GM21737 (cell line): ENCODE results near the gene RASEF.

Source experiments
- ATAC-seq: cut with Tn5 transposase; IDR thresholded peaks from one replicate; pipeline ENCODE4 v1.9.1; 2021; ENCODE audit warnings: mild to moderate bottlenecking, moderate library complexity; ENCODE audit not compliant: unreplicated experiment

The RASEF gene

GRCh38 chr9:83015897-83016296 lies 47.0 kb downstream of the RASEF start:
- no peak for ATAC-seq

DNA sequence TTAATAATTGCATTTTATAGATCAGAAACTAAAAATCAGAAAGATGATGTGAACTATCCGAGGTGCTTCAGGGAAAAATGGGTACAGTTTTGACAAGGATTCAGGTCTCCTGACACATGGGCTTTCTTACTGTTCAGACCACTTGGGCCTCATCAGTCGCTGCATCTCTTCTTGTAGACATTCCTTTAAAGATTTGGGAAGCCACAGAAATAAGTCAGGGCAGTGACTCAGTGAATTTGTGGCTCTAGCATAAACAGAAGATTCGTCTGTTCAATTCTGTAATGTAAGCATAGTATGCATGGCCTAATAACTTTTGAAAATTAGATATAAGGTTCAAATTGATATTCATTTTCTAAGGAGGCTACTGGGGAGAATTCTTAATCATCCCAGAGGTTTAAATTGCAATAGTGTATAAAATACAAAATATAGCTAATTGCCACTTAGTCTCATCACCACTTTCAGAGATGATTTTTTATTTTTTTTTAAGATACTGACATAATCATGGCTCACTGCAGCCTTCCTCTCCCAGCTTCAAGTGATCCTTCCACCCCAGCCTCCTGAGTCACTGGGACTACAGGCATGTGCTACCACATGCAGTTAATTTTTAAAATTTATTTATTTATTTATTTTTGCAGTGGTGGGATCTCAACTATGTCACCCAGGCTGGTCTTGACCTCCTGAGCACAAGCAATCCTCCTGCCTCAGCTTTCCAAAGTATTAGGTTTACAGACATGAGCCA lies 48.9 kb downstream of the RASEF start:
- no peak for ATAC-seq

DNA sequence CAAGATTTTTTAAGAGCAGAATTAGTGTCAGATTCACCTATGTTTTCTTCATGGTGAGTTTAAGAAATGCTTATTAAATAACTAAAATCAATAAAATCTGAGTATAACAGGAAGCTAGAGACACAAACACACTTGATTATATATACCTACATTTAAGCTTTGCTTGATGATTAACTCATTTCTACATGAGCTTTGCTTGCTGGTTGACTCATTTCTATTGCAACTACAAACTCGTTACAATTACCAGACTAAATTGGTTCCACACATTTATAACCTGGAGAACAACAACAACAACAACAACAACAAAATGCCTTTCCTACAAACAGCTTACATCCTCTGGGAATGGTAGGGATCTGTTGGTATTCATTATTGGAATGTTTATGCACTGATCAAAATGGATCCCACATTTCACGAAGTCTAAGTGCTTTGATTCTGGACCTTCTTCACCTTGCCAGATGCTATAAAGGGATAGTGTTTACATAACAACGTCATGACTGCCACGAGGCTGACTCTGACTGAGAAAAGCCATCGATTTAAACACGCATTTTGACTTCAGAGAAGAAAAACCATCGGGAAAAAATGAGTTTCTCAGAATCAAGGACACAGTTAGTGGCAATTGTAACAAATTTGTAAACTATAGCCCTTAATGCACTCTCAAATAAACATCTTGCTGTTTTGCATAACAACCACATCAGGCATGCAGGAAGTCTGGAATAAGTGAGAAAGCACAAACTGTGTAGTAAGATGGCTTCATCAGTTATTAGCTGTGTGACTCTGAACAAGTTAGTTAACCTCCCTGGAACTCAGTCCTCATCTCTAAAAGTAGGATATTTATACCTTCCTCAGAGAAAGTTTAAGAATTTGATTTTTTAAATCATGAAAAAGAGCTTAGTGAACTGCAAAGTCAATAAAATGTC lies 49.8 kb downstream of the RASEF start:
- no peak for ATAC-seq

- ATAC-seq, result no peak
Measured at GRCh38 chr9:83012168-83012921, 50.6 kb downstream of the RASEF start.

DNA sequence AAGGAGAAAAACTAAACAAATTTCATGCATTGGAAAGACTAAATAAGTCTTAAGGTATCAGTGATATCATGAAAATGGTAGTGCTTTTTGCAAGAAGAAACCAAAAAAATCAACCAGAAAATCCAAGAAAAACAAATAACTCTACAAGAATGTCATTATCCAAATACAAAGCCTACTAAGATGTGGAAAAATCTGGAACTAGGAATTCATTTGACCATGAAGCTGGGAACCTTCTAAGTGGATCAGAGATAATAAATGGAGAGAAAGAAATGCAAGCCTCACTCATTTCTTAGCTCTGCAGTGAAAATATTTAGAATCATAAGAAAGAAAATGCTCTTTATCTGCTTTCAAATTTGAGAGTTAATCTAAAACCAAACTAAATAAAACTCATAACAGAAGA lies 51.3 kb downstream of the RASEF start:
- ATAC-seq, result no peak

DNA sequence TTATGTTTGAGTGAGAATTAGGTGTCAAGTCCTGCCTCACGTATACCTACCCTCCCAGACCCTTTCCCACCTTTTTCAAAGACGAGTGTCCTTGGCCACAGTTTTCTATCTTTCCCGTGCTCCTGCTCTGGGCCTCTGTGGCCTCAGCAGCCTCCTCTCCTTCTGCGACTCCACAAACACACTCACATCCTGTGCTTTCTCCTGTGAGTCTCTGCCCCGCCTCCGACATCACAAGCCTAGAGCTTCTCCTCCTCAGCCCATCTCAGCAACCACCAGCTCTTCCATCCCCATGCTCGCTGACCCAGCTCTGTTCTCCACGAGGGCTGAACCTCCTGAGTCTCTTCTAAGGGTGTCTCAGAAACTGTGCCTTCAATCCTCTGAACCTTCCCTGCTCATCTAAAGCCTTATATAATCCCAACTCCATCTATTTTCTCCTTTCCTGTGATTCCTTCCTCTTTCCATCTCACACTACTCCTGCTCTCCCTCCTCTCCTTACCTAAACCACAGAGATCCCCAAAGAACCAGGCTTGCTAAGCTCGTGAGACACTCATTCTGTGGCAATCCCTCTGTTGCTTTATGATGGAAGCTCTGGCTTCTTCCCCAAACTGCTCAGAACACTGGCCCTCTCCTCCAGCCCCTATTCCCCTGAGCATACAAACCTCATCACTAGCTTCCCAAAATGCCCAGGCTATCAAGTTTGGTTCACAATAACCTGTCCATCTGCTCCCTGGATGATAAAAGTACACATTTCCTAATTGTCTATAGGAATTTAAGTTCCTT lies 55.2 kb downstream of the RASEF start:
- ATAC-seq, result no peak

- ATAC-seq, result no peak
Measured at GRCh38 chr9:83006378-83006777, 56.6 kb downstream of the RASEF start.

DNA sequence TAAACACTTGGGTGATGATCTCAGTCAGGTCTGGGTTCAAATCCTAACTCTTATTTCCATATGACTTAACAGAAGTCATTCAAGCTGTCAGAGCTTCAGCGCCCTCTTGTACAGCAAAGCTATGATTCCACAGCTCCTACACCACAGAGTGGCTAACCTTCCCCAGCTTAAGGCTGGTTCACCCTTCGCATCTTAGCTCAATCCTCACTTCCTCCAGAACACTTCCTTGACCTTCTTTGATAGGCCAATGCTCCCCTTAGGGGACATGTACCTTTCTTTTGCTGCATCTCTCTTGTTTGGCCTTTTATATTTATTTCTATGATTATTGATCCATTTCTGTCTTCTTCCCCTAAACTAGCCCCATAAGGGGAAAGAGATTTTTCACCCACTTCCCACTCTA lies 57.0 kb downstream of the RASEF start:
- ATAC-seq, result no peak

DNA sequence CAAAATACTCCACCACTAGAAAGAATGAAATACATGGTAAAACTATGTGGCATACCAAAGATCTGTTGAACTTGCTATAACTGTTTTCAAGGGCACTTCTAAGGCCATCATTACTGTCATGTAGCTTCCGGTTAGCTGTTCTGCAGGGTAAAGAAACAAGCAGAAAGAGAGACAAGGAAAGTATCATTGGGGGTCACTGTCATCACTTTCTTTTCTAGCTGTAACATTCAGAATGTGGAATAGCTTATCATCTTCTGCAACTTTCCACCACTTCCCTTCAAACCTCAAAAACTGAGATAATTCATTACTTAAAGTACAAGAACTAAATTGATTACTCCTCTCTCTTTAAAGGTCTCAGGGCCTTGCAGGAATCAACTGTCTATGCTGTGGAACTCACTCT lies 57.6 kb downstream of the RASEF start:
- no peak for ATAC-seq

DNA sequence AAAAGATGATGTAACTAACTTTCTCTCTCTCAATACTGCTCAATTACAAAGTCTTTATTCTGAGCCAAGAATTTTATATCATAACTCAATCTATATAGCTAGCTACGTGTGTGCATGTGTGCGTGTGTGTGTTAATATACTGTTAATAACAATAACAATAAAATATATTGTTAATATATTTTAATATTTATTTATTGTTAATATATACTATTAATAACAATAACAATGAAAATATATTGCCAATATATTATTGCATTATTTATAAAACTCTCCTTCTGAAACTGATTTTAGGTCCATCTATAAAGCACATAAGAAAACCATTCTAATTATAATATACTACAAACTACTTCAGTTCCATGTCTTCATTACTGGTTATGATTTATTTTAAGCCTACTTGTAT lies 60.6 kb downstream of the RASEF start:
- no peak for ATAC-seq

- no peak for ATAC-seq
Measured at GRCh38 chr9:83000765-83001164, 62.2 kb downstream of the RASEF start.

DNA sequence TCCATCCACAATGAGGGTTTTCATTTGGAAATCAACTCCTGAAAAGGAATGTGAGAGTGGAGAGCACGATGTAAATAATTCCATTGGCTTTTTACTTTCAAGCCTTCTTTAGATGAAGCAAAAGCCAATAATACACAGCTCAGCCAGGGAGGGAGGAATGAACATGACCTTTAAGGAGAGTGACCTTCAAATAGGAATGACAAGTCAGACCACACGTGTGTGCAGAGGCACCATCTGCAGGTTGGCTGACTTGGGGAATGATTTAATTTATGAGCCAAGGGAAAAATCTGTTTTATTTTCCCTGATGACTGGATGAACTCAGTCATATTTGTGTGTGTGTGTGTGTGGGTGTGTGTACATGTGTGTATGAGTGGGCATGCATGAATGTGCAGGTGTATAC lies 64.5 kb downstream of the RASEF start:
- ATAC-seq, result no peak

- no peak for ATAC-seq
Measured at GRCh38 chr9:82997476-82998140, 65.3 kb downstream of the RASEF start.

- ATAC-seq, result no peak
Measured at GRCh38 chr9:82996941-82997340, 66.0 kb downstream of the RASEF start.

- no peak for ATAC-seq
Measured at GRCh38 chr9:82993856-82994605, 68.9 kb downstream of the RASEF start.

- no peak for ATAC-seq
Measured at GRCh38 chr9:82991671-82992070, 71.3 kb downstream of the RASEF start.

- no peak for ATAC-seq
Measured at GRCh38 chr9:82989929-82990328, 73.0 kb downstream of the RASEF start.

GRCh38 chr9:82988488-82988887 lies 74.5 kb downstream of the RASEF start:
- no peak for ATAC-seq

DNA sequence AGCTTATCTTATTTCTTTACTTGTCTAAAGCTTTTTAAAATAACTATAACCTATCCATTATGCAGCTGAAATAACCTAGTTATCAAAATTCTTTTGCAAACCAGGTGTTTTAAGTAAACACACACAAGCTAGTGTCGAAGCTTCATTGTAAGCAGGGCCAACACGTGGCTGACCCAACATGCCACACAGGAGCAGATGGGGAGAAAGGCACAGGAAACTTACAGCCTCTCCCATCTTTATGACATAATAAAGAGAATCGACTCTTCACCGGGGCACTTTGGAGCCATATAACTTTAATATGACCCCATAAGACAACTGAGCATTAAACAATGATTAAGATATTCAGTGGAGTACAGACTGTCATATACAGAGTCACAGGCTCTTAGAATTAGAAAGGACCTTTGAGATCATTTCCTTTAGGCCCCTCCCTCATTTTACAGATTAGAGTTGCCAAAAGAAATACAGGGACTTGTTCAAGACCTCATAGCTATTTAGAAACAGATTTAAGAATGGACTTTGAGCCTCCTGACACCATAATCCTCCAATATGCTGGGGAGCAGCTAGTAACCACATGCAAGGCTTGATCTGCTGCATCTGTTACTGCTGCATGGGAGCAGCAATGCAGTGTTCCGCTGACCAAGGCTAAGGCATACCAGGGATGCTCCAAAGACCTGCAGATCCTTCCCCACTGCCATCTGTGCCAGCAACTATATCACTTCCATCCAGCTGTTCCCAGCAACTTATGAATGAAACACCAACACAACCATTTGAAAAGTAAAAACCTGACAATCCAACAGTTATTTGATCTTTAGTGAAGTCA lies 75.4 kb downstream of the RASEF start:
- no peak for ATAC-seq
